ENCODE data around the gene P2RX6. TPM values are rescaled to one million over a fixed set of nuclear protein-coding genes. Genes with fewer than 3 reads are reported as not detected.

Gene P2RX6
- total RNA-seq, 1 donor from 2014 or later, result 0.41 TPM

GRCh38 chr22:21010426-21011113 is 4.4 kb upstream of the P2RX6 start:
- FAIRE-seq (no peak), DNase-seq (ENCODE audit: low spot score in 2 of 2) (no peak)

GRCh38 chr22:21012446-21013407 is 2.2 kb upstream of the P2RX6 start:
- FAIRE-seq, result no peak
- no peak for DNase-seq (ENCODE audit: low spot score in 2 of 2)

GRCh38 chr22:21013657-21014201 is 1.2 kb upstream of the P2RX6 start:
- DNase-seq (ENCODE audit: low spot score in 2 of 2) (no peak), FAIRE-seq (no peak)

- DNase-seq (ENCODE audit: low spot score in 2 of 2) (peak; percentile 75 to 94), FAIRE-seq (no peak)
These were observed 701 bp upstream of the P2RX6 start for GRCh38 chr22:21014202-21014725.

GRCh38 chr22:21015466-21016006 is 571 bp downstream of the P2RX6 start:
- FAIRE-seq, result no peak
- DNase-seq (ENCODE audit: low spot score in 2 of 2), result no peak

- FAIRE-seq (no peak), DNase-seq (ENCODE audit: low spot score in 2 of 2) (no peak)
These were observed 1.9 kb downstream of the P2RX6 start for GRCh38 chr22:21016644-21017420.

GRCh38 chr22:21018314-21018713 is 3.3 kb downstream of the P2RX6 start:
- DNase-seq (ENCODE audit: low spot score in 2 of 2) (no peak), FAIRE-seq (no peak)

GRCh38 chr22:21020802-21021429 is 6.0 kb downstream of the P2RX6 start:
- FAIRE-seq (no peak), DNase-seq (ENCODE audit: low spot score in 2 of 2) (no peak)

GRCh38 chr22:21022507-21022906 is 7.5 kb downstream of the P2RX6 start:
- DNase-seq (ENCODE audit: low spot score in 2 of 2), result no peak
- FAIRE-seq, result no peak

GRCh38 chr22:21022955-21023614 is 8.1 kb downstream of the P2RX6 start:
- FAIRE-seq (no peak), DNase-seq (ENCODE audit: low spot score in 2 of 2) (no peak)

- DNase-seq (ENCODE audit: low spot score in 2 of 2) (no peak), FAIRE-seq (no peak)
These were observed 10.3 kb downstream of the P2RX6 start for GRCh38 chr22:21025266-21025665.

- DNase-seq (ENCODE audit: low spot score in 2 of 2) (no peak), FAIRE-seq (no peak)
These were observed 11.1 kb downstream of the P2RX6 start for GRCh38 chr22:21025763-21026755.

GRCh38 chr22:21026783-21027692 is 12.1 kb downstream of the P2RX6 start:
- DNase-seq (ENCODE audit: low spot score in 2 of 2) (no peak), FAIRE-seq (no peak)

GRCh38 chr22:21028277-21029251 is 13.6 kb downstream of the P2RX6 start:
- DNase-seq (ENCODE audit: low spot score in 2 of 2) (no peak), FAIRE-seq (no peak)

- FAIRE-seq (no peak), DNase-seq (ENCODE audit: low spot score in 2 of 2) (no peak)
These were observed 14.6 kb downstream of the P2RX6 start for GRCh38 chr22:21029486-21030025.

All from frontal cortex (tissue), 4 donors.